ENCODE measurements around the gene ADAMTS6.
"Not testable (repeated sequence)": the region's sequence is repeated elsewhere in the genome, so short reads cannot be mapped to it uniquely, and the experiment has no call there.

ADAMTS6 gene, protein sequence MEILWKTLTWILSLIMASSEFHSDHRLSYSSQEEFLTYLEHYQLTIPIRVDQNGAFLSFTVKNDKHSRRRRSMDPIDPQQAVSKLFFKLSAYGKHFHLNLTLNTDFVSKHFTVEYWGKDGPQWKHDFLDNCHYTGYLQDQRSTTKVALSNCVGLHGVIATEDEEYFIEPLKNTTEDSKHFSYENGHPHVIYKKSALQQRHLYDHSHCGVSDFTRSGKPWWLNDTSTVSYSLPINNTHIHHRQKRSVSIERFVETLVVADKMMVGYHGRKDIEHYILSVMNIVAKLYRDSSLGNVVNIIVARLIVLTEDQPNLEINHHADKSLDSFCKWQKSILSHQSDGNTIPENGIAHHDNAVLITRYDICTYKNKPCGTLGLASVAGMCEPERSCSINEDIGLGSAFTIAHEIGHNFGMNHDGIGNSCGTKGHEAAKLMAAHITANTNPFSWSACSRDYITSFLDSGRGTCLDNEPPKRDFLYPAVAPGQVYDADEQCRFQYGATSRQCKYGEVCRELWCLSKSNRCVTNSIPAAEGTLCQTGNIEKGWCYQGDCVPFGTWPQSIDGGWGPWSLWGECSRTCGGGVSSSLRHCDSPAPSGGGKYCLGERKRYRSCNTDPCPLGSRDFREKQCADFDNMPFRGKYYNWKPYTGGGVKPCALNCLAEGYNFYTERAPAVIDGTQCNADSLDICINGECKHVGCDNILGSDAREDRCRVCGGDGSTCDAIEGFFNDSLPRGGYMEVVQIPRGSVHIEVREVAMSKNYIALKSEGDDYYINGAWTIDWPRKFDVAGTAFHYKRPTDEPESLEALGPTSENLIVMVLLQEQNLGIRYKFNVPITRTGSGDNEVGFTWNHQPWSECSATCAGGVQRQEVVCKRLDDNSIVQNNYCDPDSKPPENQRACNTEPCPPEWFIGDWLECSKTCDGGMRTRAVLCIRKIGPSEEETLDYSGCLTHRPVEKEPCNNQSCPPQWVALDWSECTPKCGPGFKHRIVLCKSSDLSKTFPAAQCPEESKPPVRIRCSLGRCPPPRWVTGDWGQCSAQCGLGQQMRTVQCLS (N-terminal part only)

DNA sequence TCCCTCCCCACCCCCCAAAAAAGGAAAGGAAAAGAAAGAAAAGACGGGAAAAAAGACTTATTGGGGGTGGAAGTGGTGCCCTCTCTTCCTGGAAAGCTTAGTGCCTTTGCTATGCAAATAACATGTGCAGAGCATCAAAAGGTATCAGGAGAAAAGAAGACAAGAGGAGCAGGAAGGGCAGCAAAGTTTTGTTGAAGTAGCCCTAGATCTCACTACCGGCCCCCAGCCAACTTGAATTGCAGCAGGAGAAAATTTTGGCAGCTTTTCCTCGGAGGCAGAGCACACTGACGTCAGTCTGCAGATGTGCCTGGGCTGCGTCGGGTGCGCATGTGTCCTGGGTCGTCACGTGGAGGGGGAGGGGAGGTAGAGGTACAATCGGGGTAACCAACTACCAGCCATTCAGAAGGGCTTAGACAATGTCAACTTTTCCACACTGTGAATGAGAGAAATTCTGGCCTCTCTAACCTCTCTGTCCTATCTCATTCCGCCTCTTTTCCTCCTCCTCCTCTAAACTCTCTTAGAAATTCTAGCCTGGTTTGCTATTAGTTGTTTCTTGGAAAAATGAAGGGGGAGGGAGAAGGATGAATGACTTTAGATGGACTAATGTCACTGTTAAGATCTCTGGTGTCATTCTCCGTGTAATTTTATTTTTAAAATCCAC is at the start of gene ADAMTS6:
Gene ADAMTS6 (minus strand): TSS at position 286 of the 661 bp plus-strand sequence. CDS start 8,247 bp downstream, outside the sequence.
- no peak for FAIRE-seq

DNA sequence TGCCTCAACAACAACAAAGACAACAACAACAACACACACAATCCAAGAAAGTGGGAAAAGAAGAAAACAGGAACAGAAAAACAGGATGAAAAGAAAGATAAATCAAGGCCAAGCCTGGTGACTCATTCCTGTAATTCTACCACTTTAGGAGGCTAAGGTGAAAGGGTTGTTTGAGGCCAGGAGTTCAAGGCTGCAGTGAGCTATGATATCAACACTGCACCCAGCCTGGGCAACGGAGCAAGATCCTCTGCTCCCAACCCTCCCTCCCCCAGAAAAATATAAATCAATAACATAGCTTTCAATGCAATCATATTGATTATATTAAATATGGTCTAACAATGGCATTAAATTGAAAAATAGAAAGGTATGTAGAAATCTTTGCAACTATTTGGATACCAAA is 49.2 kb upstream of the ADAMTS6 start:
- no peak for FAIRE-seq

DNA sequence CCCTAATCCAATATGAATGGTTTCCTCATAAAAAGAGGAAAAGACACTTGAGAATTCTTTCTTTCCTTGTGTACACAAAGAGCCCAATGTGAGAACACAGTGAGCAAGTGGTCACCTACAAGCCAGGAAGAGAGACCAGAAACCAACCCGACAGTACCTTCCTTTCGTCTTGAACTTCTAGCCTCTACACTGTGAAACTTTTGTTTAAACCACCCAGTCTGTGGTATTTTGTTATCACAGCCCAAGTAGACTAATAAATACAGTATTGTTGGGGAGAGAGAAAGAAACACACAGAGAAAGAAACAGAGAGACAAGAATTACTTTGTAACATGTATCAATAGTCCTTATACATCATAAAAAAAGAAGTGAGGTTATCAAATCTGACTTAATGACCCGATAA is 44.0 kb upstream of the ADAMTS6 start:
- FAIRE-seq, result no peak

DNA sequence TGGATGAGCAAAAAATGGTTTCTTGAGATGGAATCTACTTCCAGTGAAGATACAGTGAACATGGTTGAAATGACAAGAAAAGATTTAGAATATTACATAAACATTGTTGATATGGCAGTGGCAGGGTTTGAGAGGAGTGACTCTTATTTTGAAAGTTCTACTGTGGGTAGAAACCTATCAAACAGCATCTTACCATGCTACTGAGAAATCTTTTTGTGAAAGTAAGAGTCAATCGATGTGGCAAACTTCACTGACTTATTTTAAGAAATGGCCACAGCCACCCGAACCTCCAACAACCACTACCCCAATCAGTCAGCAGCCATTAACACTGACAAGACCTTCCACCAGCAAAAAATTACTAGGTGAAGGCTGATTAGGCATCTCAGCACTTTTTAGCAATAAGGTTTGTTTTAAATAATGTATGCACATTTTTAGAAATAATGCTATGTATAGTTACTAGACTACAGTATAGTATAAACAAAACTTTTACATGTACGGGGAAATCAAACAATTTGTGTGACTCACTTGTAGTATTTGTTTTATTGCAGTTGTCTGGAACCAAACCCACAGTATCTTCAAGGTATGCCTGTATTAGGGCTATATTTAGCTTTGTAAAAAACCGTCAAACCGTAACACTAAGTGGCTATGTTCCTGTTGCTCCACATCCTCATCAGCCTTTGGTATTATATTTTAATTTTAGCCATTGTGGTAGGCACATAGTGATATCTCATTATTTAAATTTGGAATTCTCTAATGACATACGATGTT is 30.6 kb upstream of the ADAMTS6 start:
- FAIRE-seq, result no peak

DNA sequence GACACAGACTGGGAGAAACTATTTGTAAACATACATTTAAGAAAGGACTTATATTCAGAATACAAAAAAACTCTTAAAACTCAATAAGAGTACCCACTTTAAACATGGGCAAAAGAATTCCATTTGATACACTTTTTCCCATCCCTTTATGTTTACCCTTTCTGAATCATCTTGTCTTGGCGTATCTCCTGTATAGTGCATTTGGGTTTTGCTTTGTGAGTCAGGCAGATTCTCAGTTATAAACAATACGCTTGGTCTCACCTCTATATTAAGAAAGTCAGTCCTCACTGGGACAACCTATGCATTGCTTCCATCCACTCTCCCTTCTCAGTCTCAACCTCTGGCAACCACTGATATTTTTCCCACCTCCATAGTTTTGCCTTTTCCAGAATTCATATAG is 27.3 kb upstream of the ADAMTS6 start:
- FAIRE-seq, result no peak

DNA sequence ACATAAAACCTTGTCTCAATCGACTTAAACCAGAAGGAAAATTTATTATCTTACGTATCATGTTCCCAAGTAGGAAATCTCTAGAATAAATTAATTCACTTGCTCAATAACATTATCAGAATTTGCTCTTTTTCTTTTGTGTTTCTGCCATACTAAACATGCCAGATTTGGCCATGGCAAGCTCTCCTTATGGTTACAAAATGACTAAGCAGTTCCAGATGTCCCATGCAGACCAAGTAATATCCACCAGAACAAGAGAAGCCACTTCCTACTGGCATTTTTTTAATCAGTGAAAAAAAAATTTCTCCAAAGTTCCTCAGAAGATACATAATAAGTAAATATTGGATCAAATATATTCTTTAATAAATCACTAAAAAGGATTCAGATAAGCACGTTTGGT is 25.2 kb upstream of the ADAMTS6 start:
- no peak for FAIRE-seq

DNA sequence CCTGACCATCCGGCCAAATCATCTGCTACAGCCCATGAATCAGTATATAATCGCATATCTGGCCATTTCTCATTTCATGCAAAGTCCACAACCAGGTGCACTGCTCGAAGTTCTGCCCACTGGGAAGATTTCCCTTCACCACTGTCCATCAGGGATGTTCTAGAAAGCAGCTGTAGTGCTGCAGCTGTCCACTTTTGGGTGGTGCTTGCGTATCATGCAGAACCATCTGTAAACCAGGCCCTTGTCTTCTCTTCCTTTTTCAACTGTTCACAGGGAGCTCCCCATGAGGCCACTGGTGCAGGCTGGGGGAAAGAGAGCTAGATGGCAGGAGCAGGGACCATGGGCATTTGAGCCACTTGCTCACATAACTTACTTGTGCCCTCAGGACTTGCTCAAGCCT is 7.4 kb upstream of the ADAMTS6 start:
- no peak for FAIRE-seq

DNA sequence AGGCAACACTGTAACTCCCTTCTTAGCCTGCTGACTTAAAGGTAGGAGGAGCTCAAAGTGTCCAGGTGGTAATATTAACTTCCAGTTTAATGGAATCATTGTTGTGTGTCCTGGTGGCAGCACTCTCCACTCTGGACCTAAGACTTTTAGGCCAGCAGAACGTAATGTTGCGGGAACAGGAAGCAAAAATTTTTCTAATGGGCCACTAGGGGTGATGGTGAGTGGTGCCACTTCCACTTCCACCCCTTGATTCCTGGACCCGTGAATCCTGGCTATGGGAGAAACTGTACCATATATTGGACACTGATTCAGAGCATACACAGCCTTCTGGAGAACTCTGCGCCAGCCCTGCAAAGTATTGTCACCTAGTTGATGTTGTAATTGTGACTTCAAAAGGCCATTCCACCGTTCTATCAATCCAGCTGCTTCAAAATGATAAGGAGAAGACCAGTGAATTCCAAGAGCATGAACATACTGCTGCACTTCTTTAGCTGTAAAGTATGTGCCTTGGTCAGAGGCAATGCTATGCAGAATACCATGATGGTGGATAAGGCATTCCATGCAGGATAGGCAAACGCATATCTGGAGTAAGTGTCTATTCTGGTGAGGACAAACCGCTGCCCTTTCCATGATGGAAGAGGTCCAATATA is 6.4 kb upstream of the ADAMTS6 start:
- not testable (repeated sequence) for FAIRE-seq

DNA sequence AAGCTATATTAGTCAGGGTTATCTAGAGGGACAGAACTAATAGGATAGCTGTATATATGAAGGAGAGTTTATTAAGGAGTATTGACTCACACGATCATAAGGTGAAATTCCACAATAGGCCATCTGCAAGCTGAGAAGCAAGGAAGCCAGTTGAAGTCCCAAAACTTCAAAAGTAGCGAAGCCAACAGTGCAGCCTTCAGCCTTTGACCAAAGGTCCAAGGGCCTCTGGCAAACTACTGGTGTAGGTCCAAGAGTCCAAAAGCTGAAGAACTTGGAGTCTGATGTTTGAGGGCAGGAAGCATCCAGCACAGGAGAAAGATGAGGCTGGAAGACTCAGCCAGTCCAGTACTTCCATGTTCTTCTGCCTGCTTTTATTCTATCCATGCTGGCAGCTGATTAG is 5.1 kb upstream of the ADAMTS6 start:
- not testable (repeated sequence) for FAIRE-seq

DNA sequence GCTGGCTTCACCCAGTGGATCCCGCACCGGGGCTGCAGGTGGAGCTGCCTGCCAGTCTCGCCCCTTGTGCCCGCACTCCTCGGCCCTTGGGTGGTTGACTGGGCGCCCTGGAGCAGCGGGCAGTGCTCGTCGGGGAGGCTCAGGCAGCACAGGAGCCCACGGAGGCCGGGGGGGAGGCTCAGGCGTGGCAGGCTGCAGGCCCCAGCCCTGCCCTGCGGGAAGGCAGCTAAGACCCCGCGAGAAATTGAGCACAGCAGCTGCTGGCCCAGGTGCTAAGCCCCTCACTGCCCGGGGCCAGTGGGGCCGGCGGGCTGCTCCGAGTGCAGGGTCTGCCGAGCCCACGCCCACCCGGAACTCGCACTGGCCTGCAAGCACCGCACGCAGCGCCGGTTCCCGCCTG is 3.7 kb upstream of the ADAMTS6 start:
- FAIRE-seq, result no peak

DNA sequence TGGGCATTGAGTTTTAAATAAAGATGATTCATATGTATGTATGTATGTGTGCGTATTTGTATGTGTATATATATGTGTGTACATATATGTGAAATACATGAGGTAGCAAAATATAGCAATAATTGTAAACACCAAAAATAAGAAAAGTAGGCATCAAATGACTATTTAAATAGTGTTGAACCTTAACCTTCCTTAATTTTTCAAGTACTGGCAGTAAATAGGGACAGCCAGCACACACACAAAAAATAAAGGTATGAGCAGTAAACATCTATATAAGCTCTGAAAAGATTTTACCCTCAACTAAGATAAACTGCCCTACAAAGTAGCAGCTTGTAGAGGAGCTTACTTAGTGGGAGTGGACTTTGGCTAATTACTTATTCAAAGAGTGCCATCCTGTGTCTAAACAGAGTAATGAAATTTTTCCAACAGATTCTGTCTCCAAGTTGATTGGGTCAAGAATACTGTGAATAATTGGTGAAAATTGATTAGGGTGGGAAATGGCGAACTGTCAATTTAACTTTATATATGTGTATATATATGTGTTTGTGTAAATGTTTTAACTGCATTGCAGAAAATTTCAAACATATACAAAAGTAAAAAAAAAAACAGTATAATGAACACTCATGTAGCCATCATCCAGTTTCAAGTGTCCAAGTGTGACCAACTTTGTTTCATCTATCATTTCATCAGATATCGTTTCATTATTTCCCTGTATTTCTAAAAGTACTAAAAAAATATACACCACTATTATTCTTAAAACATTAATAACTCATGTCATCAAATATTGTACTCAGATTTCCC is 2.0 kb upstream of the ADAMTS6 start:
- FAIRE-seq, result peak; percentile 85

DNA sequence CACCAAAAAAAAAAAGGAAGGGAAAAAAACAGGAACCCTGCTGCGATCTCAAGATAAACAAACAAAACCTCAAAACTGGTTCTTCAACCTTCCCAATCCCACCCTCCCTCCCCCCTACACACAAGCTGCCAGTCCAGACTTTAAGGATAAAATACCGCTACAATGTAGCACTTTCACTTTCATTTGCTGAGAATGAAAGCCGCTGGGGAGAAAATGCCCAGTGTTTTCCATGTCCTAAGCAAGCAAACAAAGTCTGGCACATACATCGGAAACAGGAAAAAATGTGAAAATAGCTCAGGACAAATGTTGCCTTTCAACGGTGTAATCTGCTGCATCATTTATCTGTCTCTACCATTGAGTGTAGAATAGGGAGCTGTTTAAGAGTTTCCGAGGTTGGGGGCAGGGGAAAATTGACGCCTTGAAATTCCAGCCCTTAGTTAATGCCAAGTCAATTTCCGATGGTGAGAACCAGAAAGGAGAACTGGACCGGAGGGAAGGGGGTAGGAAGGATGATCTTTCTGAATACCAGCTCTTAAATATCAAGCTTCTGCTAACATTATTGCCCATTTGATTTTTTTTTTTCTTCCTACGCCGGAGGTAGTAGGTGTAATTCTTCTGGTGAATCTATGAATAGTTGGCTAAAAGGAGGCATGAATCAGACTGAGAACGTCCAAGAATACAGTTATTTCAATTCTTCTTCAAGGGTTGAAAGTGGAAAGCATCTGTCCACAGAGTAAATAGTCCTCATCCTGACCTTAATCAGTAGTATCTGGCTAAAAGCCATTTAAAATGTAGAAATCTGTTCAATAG is 1.2 kb upstream of the ADAMTS6 start:
- FAIRE-seq, result no peak

DNA sequence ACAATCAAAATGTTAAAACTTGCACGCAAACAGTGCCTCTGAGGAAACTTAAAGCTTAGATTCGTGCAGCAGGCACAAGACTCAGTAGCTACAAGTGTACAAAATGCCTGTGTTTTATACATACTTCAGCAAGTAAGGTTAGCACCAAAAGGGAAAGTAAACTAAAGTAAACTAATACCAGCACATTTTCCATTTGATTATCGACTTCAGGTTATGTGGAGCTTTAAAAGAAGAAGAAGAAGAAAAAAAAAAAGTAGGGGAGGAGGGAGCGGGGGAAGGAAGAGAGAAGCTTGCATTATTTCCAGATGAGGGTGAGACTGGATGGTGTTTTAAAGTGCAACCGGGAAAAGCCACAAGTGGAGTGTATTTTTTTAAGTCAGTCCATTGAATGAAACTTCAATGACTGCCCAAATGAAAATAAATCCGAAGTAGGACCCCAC is 596 bp upstream of the ADAMTS6 start:
- no peak for FAIRE-seq

DNA sequence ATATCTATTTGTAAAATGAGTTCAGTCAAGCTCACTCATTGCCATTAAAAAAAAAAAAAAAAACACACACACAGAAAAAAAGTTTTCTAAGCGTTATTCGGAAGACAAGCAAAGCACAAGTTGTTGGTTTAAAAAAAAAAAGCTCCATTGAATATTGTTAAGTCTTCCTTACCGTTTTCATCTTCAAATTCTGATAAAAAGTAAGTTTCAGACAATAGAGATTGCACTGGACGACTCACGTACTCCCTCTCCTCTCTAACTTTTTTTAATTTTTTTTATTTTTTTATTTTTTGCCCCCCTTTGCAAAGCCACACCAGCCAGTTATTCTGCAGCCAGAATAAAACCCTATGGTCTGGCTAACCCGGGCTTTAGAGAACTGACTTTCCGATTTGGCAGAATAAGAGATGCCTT is 544 bp downstream of the ADAMTS6 start:
- FAIRE-seq, result no peak

DNA sequence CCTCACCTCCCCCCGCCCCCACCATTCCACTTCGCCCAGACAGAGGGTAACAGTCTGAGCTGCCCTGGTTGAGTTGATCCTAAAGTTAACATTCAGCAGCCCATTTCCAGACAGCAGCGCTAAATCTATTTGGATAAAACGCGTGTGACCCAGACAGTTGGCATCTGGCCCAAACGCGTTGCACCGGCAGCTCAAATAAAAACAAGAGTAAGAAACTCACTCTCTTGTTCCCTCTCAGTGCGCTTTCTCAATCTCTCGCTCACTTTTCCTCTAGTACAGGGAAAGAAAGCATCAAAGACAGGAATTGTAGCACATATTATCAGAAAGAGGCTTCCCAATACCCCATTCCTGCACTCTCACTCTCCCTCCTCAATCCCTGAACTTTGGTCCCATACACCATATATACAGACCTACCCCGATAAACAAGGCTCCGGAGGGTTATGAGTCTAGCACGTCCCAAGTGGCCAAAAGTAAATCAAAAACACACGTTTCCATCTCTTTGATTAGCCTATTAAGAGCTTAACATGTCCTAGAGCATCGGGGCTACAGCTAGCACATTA is 1.3 kb downstream of the ADAMTS6 start:
- no peak for FAIRE-seq

DNA sequence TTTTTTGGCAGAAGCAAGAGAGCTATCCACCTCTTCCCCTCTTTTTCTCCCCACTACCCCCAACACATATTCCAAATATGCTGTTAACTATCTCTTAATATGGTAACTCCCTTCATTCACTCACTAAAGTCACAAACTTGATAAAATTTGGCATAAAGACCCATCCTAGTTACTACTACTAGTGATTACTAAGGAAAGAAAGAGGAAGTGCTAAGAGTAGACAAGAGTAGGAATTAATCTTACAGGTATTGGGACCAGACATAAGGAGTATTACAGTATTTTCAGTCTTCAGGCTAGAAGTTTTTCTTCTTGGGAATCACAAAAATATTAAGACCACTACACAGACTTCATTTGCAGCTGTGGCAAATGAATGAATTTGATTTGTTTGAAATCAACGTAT is 2.2 kb downstream of the ADAMTS6 start:
- FAIRE-seq, result no peak

DNA sequence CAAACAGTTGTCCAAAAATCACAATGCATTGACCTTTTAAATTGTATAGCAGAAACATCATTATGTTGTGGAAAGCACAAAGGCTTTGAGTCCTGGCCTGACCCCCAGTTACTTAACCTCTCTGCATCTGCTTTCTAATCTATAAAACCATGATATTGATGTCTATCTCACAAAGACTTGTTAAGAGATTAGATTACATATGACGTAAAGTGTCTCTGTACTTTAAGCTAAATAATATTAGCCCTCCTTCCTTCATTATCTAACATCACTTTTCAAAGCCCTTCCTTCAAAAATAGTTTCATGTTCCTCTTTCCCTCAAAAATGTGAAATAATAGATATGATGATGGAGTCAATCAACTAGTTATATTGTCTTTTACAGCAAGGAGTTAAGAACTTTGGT is 3.4 kb downstream of the ADAMTS6 start:
- no peak for FAIRE-seq

DNA sequence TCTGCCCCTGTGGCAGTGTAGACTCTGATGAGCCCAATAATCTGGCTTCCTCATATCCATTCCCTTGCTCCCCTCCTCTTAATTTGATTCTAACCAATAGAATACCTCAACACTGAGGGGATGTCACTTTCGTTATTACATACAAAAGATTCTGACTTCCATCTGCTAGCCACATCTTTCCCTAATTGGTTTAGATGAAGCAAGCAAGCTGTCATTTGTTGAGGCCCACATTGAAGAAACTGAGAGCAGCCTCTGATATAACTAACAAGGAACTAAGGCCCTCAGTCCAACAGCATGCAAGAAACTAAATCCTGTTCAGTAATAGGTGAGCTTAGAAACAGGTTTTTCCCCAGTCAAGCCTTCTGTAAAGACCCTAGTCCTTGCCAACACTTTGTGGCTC is 5.8 kb downstream of the ADAMTS6 start:
- FAIRE-seq, result no peak

DNA sequence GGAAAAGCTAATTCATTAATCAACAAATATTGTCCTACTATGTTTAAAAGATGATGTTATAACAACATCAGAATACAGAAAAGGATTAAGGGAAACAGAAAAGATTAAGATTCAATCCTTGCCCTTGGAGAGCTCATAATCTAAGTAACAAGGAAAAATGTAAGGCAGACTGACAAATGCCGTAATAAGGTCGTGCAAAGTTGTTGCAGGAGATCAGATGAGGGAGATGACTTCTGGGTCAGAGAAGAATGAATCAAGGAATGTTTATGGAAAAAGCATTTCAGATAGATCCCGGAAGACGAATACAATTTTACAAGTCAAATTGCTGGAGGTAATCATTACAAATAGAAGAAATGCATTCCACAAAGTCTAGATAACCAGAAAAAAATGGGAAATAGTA is 6.4 kb downstream of the ADAMTS6 start:
- FAIRE-seq, result no peak
